Lower leg skin (tissue), 4 donors: Measurements from ENCODE around the gene CELF1. TPM values are rescaled to one million over a fixed set of nuclear protein-coding genes. Genes with fewer than 3 reads are reported as not detected.

Experiments
- DNase-seq, 2 donors: peaks; one replicate each; pipeline ENCODE4 v3.0.0-alpha.2; 2019; ENCODE audit warnings: low spot score in 2 of 2
- H3K4me3 ChIP-seq: fragments of 200-600 bp; sonication (generic); 2 replicates; pipeline ENCODE4 v1.5.1; 2017; ENCODE audit warnings: mild to moderate bottlenecking, low read depth; ENCODE audit not compliant: poor library complexity, severe bottlenecking
- CTCF ChIP-seq, 3 donors: fragments of 450-650 bp; IDR thresholded peaks; one replicate each; pipeline ENCODE4 v1.5.1; 2016; ENCODE audit warnings: antibody characterized with exemption in 3 of 3, mild to moderate bottlenecking in 3 of 3, moderate library complexity in 2 of 3
- POLR2A ChIP-seq, 2 donors: fragments of 450-650 bp; IDR thresholded peaks; one replicate each; pipeline ENCODE4 v1.6.1; 2016 to 2017; ENCODE audit warnings: antibody characterized with exemption in 2 of 2, mild to moderate bottlenecking in 1 of 2, moderate library complexity in 1 of 2
- WGBS, 2 donors: methylation state at CpG; one replicate each; pipeline ENCODE4 v1.1.5; 2018; 5-methylcytosine and 5-hydroxymethylcytosine counted together
- intact Hi-C: fragments of 100-400 bp; cut with DNase I; formaldehyde crosslinking; loops from one replicate; pipeline ENCODE4 v1.15.0; 2023; ENCODE audit warnings: low total_unique reads
- total RNA-seq, 4 donors: library from RNA; depleted of rRNA; stranded (reverse); fragments of >200 nt; gene quantifications; one replicate each; pipeline ENCODE4 v1.1.0, GENCODE V29; 2016

CELF1 gene
- total RNA-seq, 4 donors from 2014 or later = 58.1 to 87.1 (median 78.5) TPM

- TF ChIP-seq POLR2A (IDR thresholded peaks at IDR 0.05) = no peak
- no peak for TF ChIP-seq CTCF (IDR thresholded peaks at IDR 0.05)
- 10 to 17% methylated on average over 6 of the region's 6 CpGs for WGBS, 2 donors
These were observed 40.6 kb upstream of the CELF1 start for GRCh38 chr11:47593492-47593933.

GRCh38 chr11:47592970-47593369, 40.0 kb upstream of the CELF1 start:
- TF ChIP-seq CTCF (IDR thresholded peaks at IDR 0.05) (no peak), POLR2A (IDR thresholded peaks at IDR 0.05) (no peak)
- H3K4me3 ChIP-seq = no peak overlapping the region
- intact Hi-C loops = no loop called here
- no peak for DNase-seq
- 81 to 88% methylated on average over 2 of the region's 2 CpGs for WGBS, 2 donors

More at GRCh38 chr11:47593492-47593933, 40.6 kb upstream of the CELF1 start:
- no peak overlapping the region for H3K4me3 ChIP-seq
- no peak for DNase-seq
- intact Hi-C loops = no loop called here

GRCh38 chr11:47592251-47592650, 39.3 kb upstream of the CELF1 start:
- DNase-seq = no peak
- WGBS, 2 donors = 62 to 74% methylated on average over 4 of the region's 4 CpGs
- no peak overlapping the region for H3K4me3 ChIP-seq
- intact Hi-C loops = no loop called here
- TF ChIP-seq POLR2A (IDR thresholded peaks at IDR 0.05) (no peak), CTCF (IDR thresholded peaks at IDR 0.05) (no peak)

- WGBS, 2 donors = 59 to 78% methylated on average over 7 of the region's 7 CpGs
- no peak overlapping the region for H3K4me3 ChIP-seq
- DNase-seq = no peak
- intact Hi-C loops = no loop called here
- TF ChIP-seq CTCF (IDR thresholded peaks at IDR 0.05) (no peak), POLR2A (IDR thresholded peaks at IDR 0.05) (no peak)
These were observed 38.8 kb upstream of the CELF1 start for GRCh38 chr11:47591764-47592163.

GRCh38 chr11:47589977-47590861, 37.3 kb upstream of the CELF1 start:
- no peak overlapping the region for H3K4me3 ChIP-seq
- intact Hi-C loops = no loop called here
- 73 to 76% methylated on average over 63 to 110 of the region's 122 CpGs for WGBS, 2 donors
- DNase-seq = no peak
- TF ChIP-seq CTCF (IDR thresholded peaks at IDR 0.05) = no peak
